ACC112 (cell line): ENCODE measurements around the gene ZMYND8.

Experiments
- H2AFZ ChIP-seq: fragments of 200-600 bp; sonication (generic); one replicate; pipeline ENCODE4 v1.6.0; 2017; ENCODE audit warnings: antibody characterized with exemption, low read length; ENCODE audit not compliant: unreplicated experiment
- H3K27ac ChIP-seq: fragments of 200-600 bp; sonication (generic); 2 replicates; pipeline ENCODE4 v1.5.1; 2014; ENCODE audit warnings: low read depth, mild to moderate bottlenecking, antibody characterized with exemption, low read length, moderate library complexity
- H3K27me3 ChIP-seq: fragments of 200-600 bp; sonication (generic); 2 replicates; pipeline ENCODE4 v1.6.1; 2014; ENCODE audit warnings: mild to moderate bottlenecking, antibody characterized with exemption, low read length, moderate library complexity, mixed read lengths; ENCODE audit not compliant: insufficient read depth
- H3K36me3 ChIP-seq: fragments of 200-600 bp; sonication (generic); 2 replicates; pipeline ENCODE4 v1.6.1; 2016; ENCODE audit warnings: mild to moderate bottlenecking, antibody characterized with exemption, low read length, moderate library complexity, mixed read lengths; ENCODE audit not compliant: insufficient read depth
- H3K4me1 ChIP-seq: fragments of 200-600 bp; sonication (generic); one replicate; pipeline ENCODE4 v1.6.1; 2016; ENCODE audit warnings: low read length, mixed read lengths; ENCODE audit not compliant: insufficient read depth, unreplicated experiment, control insufficient read depth
- H3K4me3 ChIP-seq: fragments of 200-600 bp; sonication (generic); 2 replicates; pipeline ENCODE4 v1.5.1; 2014; ENCODE audit warnings: mild to moderate bottlenecking, low read depth, low read length
- H3K79me2 ChIP-seq: fragments of 200-600 bp; sonication (generic); one replicate; pipeline ENCODE4 v1.6.0; 2016; ENCODE audit warnings: low read length; ENCODE audit not compliant: control insufficient read depth, unreplicated experiment, insufficient read depth

ZMYND8 gene

GRCh38 chr20:47358039-47358671, 1.7 kb upstream of the ZMYND8 start:
- H2AFZ ChIP-seq = peak overlapping the region; percentile 16
- H3K4me3 ChIP-seq = peak overlapping the region; percentile 56
- peaks cover 39% of the 10 kb centered on the region for H3K79me2 ChIP-seq
- H3K36me3 ChIP-seq = no peaks in the 10 kb centered on the region
- peaks cover 80% of the 10 kb centered on the region for H3K4me1 ChIP-seq
- peak overlapping the region; percentile 95 for H3K27ac ChIP-seq
- no peaks in the 10 kb centered on the region for H3K27me3 ChIP-seq

DNA sequence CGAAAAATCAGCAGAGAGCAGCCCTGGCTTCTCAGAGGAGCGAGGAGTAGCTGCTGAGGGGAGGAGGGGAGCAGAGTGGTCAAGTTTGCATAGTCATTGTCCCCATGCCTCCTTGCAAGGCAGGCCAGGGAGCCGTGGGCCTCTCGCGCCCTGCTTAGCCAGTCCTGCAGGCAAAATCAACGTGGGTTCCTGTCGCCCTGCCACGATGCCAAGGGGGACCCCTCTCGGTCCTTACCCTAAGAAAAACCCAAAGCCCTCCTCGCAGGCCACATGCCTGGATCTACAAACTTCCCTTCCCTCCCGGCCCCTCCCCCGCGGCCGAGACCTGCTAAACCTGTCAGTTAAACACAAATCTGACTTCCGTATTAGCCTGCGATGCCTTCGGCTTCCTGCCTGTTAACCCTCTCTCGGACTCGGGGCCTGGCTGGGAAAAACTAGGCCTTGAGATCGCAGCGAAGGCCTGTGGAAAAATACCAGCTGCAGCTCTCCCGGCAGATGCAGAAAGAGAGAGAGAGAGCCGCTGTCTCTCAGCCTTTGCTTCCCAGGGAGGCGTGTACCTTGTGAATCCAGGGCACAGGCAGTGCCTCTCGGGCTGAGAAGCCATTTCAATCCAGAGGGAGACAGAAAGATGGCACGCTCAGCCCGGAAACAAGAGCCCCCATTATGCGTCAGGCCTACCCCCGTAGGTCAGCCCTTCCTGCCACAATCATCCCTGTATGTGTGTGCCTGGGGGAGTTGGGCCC, 968 bp upstream of the ZMYND8 start:
- H3K27ac ChIP-seq = peak overlapping the region; percentile 95
- H2AFZ ChIP-seq = peak overlapping the region; percentile 16
- H3K27me3 ChIP-seq = no peaks in the 10 kb centered on the region
- peaks cover 87% of the 10 kb centered on the region for H3K4me1 ChIP-seq
- H3K79me2 ChIP-seq = peaks cover 45% of the 10 kb centered on the region
- no peaks in the 10 kb centered on the region for H3K36me3 ChIP-seq
- peak overlapping the region; percentile 6 for H3K4me3 ChIP-seq

- H3K27ac ChIP-seq = peak overlapping the region; percentile 95
- peak overlapping the region; percentile 4 for H2AFZ ChIP-seq
- no peaks in the 10 kb centered on the region for H3K36me3 ChIP-seq
- peaks cover 97% of the 10 kb centered on the region for H3K4me1 ChIP-seq
- H3K79me2 ChIP-seq = peaks cover 58% of the 10 kb centered on the region
- no peaks in the 10 kb centered on the region for H3K27me3 ChIP-seq
- peak overlapping the region; percentile 73 for H3K4me3 ChIP-seq
These were observed 326 bp downstream of the ZMYND8 start for GRCh38 chr20:47356220-47356525.

DNA sequence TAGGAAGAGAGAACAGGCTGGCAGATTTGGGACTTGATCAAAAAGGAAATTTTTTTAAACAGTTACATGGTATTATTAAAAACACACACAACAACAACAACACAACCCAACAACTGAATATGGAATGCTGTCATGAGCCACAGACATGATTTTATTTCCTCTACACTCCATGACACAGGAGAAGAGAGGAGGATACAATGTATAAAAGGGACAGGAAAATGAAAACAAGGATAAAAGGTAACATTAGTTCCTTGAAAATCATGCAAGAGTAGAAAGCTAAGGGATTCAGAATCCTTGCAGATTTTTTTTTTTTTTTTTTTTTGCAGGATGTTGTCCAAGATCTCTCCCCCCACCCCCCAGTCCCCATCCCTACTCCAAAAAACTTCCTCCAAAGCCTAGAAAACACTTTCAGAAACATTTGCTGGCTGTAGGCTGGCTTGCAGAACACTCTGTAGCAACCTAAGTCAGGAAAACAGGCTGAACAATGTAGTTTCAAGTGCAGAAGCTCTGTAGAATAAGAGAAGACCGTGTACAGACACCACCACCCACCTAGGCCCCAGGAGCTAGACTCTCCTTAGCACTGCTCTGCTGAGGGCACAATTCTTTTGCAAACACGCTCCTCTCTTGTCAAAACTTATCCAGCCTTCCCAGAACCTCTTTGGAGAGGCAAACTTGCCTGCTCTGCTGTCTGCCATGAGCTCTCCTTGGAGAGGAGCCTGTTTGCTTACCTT, 845 bp downstream of the ZMYND8 start:
- no peaks in the 10 kb centered on the region for H3K27me3 ChIP-seq
- no peaks in the 10 kb centered on the region for H3K36me3 ChIP-seq
- H3K79me2 ChIP-seq = peaks cover 64% of the 10 kb centered on the region
- peak overlapping the region; percentile 23 for H2AFZ ChIP-seq
- H3K4me3 ChIP-seq = peak overlapping the region; percentile 73
- peak overlapping the region; percentile 95 for H3K27ac ChIP-seq
- peaks cover 97% of the 10 kb centered on the region for H3K4me1 ChIP-seq

- Histone ChIP-seq H3K27ac (peak overlapping the region; percentile 95), H2AFZ (peak overlapping the region; percentile 23), H3K79me2 (peaks cover 70% of the 10 kb centered on the region), H3K36me3 (no peaks in the 10 kb centered on the region), H3K4me1 (peaks cover 97% of the 10 kb centered on the region), H3K27me3 (no peaks in the 10 kb centered on the region), H3K4me3 (peak overlapping the region; percentile 73)
These were observed 1.6 kb downstream of the ZMYND8 start for GRCh38 chr20:47354714-47355488.

GRCh38 chr20:47354464-47354713, 2.1 kb downstream of the ZMYND8 start:
- peaks cover 97% of the 10 kb centered on the region for H3K4me1 ChIP-seq
- H3K27ac ChIP-seq = peak overlapping the region; percentile 95

DNA sequence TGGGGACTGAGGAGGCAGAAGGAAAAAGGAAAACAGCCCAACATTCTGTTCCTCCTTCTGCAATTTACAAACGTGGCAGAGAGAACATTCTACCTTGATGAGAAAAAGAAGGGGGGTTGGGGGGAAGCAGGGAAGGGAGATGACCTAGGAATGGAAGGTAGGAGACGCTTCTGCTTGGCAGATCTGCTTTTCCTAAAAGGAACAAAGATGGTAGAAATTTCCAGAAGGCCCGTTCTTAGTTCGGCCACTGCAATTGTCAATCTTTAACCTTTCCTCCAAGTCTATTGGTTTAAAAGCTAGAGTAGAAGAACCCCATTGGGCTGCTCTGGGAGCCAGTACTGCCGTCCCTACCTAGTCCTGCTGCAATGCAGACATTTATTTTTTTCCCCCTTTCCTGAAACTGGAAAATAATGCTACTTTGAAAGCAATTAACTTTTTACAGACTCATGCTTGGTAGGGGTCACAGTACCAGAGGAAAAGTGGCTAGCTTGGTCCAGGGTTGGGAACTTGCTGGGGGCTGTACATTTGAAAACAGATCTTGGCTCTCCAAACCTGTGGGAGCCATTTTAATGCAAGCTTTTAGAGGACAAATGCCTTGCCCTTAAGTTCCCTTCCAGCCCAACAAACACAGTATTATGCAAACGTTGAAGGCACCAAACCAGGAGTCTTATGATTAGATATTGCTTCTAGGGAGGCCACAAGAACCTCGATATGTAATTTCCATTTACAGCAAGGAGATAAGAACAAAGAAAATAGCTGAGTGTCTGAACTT, 2.6 kb downstream of the ZMYND8 start:
- H3K79me2 ChIP-seq = peaks cover 80% of the 10 kb centered on the region
- H3K4me1 ChIP-seq = peaks cover 97% of the 10 kb centered on the region
- no peaks in the 10 kb centered on the region for H3K27me3 ChIP-seq
- no peak overlapping the region for H2AFZ ChIP-seq
- H3K36me3 ChIP-seq = no peaks in the 10 kb centered on the region
- peak overlapping the region; percentile 73 for H3K4me3 ChIP-seq
- H3K27ac ChIP-seq = peak overlapping the region; percentile 95

More at GRCh38 chr20:47354464-47354713, 2.1 kb downstream of the ZMYND8 start:
- Histone ChIP-seq H3K36me3 (no peaks in the 10 kb centered on the region), H3K27me3 (no peaks in the 10 kb centered on the region), H3K4me3 (peak overlapping the region; percentile 73), H3K79me2 (peaks cover 75% of the 10 kb centered on the region), H2AFZ (no peak overlapping the region)

DNA sequence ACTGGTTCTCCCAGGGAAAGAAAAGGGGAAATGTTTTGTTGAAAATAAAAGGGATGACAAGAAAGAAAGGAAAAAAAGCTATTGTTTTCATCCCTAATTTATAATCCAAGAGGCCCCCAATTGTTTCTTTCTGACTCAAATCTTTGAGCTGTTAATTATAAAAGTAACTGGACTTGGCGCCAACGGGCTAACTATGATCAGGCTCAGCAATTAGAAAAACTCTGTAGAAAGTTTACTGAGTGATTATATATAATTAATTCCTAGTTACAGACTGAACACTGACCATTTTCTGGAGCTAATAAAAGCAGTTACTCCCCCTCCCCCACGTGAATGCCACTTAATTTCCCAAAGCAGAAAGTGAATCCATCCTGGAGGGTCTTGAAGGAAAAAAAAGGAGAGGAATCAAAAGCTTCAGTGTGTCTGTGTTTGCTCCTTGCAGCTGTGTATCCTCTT, 3.2 kb downstream of the ZMYND8 start:
- H3K27ac ChIP-seq = peak overlapping the region; percentile 95
- H3K4me3 ChIP-seq = peak overlapping the region; percentile 73
- no peaks in the 10 kb centered on the region for H3K27me3 ChIP-seq
- H3K79me2 ChIP-seq = peaks cover 87% of the 10 kb centered on the region
- no peaks in the 10 kb centered on the region for H3K36me3 ChIP-seq
- H3K4me1 ChIP-seq = peaks cover 97% of the 10 kb centered on the region
- H2AFZ ChIP-seq = no peak overlapping the region

- no peaks in the 10 kb centered on the region for H3K36me3 ChIP-seq
- H3K27me3 ChIP-seq = no peaks in the 10 kb centered on the region
- no peak overlapping the region for H2AFZ ChIP-seq
- peaks cover 97% of the 10 kb centered on the region for H3K4me1 ChIP-seq
- H3K27ac ChIP-seq = peak overlapping the region; percentile 95
- peak overlapping the region; percentile 73 for H3K4me3 ChIP-seq
- H3K79me2 ChIP-seq = peaks cover 93% of the 10 kb centered on the region
These were observed 3.9 kb downstream of the ZMYND8 start for GRCh38 chr20:47352332-47353238.
